Measurements from ENCODE around the gene ASIC4.
A peak's percentile ranks its signal among the peaks of the same experiment; 100 is the strongest.

The ASIC4 gene

DNA sequence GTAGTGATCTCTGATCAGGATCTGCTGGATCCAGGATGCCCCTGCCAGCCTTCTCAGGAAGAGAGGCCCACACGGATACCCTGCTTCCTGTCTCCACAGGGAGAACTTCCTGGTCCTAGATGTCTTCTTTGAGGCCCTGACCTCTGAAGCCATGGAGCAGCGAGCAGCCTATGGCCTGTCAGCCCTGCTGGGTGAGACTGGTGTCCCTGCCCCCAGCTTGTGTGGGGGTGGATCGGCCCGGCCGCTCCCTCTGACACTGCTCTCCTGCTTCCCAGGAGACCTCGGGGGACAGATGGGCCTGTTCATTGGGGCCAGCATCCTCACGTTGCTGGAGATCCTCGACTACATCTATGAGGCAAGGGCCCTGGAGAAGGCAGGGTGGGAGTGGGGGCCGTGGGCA lies 22.7 kb downstream of the ASIC4 start:
- no peak for DNase-seq (ENCODE audit: low read depth)

DNA sequence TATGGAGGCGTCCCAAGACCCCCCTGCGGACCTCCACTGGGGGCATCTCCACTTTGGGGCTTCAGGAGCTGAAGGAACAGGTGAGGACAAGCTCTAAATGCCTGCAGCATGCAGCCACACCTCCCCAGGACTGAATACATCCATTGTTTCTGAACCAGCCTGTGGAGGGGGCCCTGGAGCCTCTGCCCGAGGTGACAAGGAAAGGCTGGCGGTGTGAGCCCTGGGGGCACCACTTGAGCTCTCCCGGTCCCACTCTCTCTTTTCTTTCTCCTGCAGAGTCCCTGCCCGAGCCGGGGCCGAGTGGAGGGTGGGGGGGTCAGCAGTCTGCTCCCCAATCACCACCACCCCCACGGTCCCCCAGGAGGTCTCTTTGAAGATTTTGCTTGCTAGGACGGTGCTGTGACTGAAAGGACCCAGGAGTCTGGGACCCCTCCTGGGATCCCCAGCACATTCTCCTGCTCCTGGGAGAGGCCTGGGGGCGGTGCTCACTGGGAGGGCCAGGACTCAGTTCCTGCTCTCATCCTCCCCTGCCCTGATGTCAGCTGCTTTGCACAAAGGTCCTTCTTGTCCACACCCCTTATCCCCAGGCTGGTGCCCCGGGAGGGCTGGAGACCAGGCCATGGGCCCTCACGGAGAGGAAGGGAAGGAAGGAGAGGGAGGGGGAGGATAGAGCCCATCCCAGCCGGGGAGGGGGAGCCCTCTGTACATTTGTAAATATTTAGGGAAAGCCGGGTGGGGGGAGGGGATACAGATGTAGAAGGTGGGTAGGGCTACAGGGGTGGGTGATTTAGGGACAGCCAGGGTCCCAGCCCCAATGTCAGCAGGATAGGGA lies 23.6 kb downstream of the ASIC4 start:
- no peak for DNase-seq (ENCODE audit: low read depth)

DNA sequence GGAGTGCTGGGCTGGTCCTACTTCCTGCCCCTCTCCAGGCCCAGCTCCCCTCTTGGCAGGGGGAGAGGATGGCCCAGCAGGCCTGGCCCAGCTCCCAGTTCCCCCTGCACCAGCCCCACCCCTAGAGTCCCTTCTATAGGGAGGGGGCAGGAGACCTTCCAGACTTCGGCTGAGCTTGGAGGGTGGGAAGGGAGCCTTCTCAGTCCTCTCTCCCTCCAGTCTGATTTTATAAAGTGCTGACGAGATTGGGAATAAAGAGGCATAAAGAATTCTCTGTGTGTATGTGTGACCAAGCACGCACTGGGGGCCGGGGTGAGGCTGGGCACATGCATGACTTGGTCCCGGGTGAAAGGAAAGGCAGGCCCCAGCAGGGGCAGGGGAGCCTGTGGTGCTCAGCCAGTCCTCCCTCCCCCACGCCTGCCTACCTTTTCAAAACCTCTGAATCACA lies 24.2 kb downstream of the ASIC4 start:
- DNase-seq (ENCODE audit: low read depth) = no peak

DNA sequence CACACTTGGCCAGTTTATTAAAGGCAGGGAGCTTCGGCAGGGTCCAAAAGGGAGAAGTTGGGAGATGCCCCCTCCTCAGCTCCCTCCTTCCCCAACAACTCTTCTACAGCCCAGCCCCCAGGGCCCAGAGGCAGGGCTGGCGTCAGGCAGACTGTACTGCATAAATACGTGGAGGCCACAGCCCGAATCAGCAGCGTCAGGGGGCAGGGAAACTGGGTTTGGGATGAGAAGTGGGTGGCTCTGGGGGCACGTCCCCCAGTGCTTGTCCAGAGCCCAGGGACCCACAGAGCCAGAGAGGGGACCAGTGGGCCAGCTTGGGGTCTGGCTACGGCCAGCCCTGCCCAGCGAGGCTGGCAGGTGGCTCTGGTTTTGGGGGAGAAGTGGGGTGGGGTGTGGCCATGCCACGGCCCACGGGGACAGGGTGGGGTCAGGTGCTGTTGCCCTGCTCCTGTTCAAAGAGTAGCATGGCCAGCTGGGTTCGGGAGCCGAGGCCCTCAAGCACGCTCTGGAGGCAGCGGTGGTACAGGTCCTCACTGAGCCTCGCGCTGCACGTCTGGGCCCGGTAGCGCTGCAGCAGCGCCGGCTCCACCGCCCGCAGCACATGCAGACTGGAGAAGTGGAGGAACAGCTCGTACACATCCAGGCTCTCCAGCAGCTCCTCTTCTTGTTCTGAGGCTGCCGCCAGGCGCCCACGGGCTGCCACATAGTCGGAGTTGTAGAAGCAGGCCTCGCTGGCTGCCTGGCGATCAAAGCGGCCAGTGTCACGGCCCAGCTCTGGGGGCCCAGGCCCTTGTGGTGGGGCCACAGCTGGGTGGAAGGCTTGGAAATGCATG lies 24.9 kb downstream of the ASIC4 start:
- DNase-seq (ENCODE audit: low read depth) = no peak

DNA sequence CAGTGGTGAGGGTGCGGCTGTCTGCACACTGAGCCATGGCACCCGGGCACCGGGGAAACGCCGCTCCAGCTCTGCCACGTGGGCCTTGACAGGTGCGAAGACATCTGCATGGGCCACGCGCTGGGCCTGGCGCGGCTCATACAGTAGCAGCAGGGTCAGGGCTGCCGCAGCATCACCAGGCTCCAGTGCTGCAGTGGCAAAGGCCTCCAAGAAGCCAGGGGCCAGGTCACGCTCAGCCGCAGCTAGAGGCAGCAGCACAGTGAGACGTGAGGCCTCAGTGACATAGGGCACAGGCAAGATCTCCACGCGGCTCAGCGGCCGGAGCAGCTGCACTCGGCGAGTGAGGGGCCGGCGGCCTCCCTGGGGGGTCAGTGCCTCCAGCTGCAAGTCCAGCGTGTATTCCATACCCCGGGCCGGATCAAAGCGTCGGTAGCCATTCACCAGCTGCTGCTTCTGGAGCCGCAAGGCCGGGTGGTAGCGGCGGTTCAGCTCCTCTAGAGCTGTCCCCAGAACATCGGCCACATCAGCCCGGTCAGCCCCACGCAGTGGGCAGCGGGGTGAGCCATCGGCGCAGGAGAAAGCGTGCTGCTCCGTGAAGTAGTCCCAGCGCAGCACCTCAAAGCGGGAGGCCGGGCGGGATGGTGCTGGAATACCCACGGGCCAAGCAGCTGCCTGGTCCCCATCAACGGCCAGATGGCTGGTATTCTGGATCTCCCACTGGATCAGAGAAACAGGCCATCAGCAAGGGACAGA lies 25.8 kb downstream of the ASIC4 start:
- DNase-seq (ENCODE audit: low read depth) = no peak

DNA sequence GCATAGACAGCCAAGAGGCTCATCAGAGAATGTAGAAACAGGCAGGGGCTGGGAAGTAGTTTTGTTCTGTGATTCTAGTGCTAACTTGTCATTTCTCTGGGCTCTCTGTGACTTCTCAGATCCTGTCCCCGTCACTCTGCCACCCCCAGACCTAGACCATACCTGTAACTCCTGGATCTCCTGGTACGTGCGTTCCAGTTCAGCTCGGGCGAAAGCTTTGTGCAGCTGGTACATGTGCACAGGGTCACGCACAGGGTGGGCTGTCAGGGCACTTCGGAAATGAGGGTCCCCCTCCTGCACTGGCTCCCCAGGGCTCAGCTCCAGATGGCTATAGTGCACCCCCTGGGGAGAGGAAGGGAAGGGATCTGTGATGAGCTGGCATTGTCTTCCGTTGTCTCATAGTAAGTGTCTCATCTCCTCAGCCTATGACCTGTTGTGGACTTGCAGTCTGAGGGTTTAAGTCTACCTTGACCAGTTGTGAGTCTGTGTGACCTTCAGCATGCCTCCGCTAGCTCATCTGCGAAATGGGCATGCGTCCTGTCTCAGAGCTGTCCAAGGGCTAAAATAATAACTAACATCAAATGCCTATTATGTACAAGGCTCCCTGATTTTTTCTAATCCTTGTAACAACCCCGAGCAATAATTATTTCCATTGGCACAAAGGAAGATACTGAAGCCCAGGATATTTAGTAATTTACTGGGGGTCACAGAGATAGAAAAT lies 26.7 kb downstream of the ASIC4 start:
- no peak for DNase-seq (ENCODE audit: low read depth)

DNA sequence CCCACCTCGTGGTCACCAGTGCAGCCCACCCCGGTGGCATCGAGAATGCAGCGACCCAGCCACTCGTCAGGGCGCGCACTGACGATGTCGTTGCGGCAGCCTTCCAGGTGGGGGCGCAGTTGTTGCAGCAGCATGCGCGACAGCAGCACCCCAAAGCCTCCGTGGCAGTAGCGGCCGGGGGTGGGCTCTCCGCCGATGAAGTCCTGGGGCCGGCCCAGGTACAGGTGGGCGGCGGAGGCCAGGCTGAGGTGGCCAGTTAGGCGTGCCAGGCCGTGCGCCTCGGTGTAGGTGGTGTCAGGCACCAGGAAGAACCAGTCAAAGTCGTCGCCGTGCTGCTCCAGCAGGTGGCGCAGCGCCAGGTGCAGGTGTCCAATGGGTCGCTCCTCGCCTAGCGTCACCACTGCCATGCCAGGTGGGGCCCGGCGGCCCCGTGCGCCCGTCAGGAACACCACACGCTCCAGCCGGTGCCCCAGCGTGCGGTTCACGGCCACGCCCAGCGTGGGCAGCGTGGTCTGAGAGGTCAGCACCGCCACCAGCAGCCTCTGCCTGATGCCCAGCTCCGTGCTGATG lies 27.4 kb downstream of the ASIC4 start:
- DNase-seq (ENCODE audit: low read depth) = peak; percentile 79

DNA sequence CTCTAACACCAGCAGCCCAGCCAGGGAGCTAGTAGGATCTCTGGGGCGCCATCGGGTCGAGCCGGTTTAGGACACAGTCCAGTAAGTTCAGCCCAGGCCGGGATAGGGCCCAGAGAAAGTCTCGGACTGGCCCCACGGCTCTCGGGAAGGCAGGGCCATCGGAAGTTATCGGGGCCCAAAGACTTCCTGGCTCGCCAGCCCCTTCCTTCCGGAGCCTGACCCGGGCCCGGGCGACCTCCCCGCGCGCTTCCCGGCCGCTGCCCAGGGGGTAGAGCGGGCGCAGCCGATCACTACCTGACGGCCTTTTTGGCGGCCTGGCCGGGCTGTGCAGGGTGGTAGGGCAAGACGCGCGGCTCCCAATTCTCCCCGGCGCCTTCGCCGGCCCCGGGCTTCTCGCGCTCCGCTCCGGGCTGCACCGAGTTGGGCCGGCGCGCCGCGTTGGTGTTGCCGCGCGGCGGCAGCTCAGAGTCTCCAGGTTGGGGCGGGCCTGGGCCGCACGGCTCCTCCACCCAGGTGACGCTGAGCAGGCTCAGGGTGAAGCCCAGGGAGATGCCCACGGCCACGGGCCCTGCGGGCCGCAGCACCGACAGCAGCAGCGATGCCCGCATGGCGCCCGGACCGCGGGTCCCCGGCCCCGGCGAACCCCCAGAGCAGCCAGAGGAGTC lies 28.8 kb downstream of the ASIC4 start:
- DNase-seq (ENCODE audit: low read depth) = no peak

DNA sequence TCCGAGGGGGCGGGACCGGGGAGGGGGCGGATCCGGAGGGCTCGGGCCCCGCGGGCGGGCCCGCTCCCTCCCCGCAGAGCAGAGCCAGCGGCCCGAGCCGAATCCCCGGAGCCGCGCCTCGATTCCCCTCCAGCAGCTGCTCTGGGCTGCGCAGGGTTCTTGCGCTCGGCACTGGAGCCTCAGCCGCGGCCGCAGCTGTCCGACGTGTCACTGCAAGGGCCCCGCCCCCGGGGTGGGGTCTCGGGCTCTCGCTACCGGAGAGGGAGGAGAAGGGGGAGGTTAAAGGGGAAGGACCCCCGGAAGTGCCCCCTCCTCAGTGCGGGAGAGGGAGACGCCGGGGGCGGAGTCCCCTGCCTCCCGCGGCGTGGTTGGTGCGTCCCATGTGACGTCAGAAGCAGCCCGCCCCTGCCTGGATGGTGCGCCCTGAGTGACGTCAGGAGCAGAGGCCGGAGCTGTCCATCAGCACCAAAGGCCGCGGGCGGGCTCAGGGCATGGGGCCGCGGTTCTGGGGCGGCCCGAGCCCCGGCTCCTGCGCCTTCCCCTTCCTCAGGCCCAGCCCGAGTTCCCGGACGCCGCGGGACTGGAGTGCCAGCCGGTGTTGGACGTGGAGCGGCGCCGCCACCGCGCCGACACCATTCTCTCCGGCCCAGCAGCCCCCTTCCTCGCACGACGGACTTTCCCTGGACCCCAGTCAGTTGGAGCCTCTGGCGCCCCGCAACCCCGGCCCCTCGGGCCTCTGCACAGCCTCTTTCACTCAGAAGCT lies 29.5 kb downstream of the ASIC4 start, which contains the start of the genes CHPF and TMEM198:
Gene CHPF, minus strand, starts transcription at position 214 of the 763 bp plus-strand sequence. CDS start 271 bp downstream, outside the sequence.
Gene TMEM198, plus strand, starts transcription at position 433 of the 763 bp plus-strand sequence. CDS start 700 bp downstream, outside the sequence.
- peak; percentile 87 for DNase-seq (ENCODE audit: low read depth)

DNA sequence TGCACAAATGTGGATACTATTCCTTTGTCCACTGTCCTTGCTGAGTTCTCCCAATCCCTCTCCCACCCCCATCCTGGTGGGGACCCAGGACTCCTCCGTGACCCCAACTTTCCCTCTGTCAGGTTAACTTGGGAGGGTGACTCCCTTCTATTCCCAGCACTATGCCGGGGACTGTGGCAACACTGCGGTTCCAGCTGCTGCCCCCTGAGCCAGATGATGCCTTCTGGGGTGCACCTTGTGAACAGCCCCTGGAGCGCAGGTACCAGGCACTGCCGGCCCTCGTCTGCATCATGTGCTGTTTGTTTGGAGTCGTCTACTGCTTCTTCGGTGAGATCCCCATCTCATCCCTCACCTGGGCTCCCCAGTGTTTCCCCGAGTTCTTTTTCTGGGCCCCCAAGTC lies 30.3 kb downstream of the ASIC4 start:
- DNase-seq (ENCODE audit: low read depth) = no peak

DNA sequence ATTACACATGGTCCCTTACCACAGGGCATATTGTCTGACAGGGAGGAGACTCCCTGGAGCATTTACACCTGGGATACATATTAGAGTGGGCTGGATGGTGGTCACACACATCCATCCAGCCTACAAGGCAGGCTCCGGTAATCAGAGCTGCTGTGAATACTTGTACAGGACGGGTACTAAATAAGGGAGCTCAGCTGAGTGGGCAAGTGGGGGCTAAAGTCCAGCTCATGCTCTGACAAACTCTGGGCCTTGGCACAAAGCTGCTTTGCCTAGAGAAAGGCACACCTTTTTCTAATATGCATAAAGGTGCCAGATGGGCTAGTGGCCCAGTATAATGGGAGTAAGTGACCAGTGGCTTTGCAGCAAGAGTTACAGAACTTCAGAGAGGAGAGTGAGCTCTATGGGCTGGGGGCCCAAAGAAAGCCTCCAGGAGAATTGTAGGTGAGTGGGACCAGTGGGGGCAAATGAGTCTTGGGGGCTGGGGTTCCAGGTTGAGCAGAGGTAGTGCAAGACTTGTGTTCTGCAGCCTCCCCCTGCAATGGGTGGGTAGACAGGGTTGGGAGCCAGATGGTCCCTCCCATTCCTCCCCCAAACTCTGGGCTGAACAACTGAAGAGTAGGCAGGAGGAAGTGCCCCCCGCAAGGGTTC lies 31.1 kb downstream of the ASIC4 start:
- no peak for DNase-seq (ENCODE audit: low read depth)

DNA sequence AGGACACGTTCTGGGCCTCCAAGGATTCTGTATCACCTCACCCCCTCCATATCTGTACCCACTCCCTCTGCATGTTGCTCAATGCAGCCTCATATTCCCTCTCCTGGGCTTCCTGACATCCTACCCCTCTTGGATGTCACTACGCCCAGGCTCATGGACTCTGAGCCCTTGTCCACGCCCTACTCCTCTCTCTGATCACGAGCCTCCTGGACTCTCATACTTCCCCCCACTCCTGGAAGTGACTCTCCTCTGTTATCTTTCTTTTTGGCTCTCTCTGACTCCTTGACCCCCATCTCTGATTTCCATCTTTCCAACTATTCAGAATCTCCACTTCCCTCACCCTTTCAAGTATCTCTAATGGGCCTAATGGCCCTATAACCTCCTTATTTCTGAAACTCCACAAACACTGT lies 31.7 kb downstream of the ASIC4 start:
- DNase-seq (ENCODE audit: low read depth) = no peak

DNA sequence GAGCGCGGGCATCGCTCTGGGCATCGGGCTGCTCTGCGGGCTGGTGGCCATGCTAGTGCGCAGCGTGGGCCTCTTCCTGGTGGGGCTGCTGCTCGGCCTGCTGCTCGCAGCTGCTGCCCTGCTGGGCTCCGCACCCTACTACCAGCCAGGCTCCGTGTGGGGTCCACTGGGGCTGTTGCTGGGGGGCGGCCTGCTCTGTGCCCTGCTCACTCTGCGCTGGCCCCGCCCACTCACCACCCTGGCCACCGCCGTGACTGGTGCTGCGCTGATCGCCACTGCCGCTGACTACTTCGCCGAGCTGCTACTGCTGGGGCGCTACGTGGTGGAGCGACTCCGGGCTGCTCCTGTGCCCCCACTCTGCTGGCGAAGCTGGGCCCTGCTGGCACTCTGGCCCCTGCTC lies 33.3 kb downstream of the ASIC4 start:
- DNase-seq (ENCODE audit: low read depth) = no peak

DNA sequence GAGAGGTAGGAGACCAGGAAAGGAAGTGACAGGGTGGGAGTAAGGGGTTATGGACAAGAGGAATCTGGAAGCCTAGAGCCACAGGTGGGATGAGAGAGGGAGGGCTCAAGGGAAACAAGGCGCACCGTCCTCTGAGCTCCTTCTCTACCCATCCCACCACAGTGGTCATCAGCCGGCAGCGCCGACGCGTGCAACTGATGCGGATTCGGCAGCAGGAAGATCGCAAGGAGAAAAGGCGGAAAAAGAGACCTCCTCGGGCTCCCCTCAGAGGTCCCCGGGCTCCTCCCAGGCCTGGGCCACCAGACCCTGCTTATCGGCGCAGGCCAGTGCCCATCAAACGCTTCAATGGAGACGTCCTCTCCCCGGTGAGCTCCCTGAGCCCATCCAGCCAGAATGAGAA lies 34.7 kb downstream of the ASIC4 start:
- DNase-seq (ENCODE audit: low read depth) = no peak

DNA sequence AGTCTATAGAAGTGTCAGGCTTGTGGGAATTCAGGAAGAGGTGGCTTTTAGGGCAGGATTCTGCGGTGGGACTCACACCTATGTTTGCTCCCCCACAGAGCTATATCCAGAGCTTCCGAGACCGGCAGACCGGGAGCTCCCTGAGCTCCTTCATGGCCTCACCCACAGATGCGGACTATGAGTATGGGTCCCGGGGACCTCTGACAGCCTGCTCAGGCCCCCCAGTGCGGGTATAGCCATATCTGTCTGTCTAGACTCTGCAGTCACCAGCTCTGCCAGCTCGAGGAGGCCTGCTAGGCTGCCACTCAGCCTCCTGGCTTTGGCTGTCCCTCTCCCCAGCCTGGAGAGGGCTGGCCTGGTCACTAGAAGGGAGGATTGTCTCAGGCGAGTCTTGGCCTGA lies 35.3 kb downstream of the ASIC4 start:
- no peak for DNase-seq (ENCODE audit: low read depth)

DNA sequence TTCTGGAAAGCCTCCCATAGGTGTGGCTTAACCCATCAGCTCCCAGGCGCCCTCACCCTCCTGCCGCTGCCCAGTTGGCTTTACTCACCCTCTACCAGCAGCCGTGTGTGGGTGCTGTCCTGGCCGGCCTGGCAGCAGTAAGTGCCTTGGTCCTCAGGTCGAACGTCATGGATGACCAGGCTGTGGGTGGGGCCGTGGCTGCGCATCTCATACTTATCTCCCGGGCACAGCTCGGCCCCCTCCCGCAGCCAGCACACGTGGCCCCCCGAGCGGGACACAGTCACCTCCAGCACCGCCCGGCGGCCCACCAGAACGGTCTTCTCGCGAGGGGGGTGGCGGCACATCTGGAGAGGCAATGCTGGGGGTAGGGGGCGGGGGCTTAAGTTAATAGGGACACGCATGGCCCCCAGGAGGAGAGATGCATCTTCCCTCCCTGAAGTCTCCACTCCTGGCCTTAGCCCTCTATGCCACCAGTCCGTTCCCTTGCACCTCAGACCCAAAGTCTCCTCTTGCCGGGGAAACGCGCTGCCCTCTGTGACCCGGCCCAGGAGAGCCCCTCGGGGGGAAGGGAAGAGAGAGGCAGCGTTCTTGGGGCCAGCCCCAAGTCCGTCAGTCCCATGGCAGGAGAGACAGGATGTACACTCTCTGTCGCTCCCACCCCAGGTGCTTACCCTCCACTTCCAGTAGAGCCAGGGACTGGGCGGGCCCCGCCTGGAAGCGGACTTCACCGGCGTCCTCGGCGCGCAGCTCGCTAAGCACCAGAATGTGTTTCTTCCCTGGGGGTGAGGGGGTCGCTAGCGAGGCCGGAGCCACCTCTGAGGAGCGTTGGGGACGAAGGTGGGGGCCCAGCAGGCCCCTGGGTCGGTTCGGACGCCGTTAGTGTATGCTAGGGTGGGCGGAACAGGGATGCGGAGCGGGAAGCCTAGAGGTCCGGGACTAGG lies 37.4 kb downstream of the ASIC4 start:
- DNase-seq (ENCODE audit: low read depth) = no peak

DNA sequence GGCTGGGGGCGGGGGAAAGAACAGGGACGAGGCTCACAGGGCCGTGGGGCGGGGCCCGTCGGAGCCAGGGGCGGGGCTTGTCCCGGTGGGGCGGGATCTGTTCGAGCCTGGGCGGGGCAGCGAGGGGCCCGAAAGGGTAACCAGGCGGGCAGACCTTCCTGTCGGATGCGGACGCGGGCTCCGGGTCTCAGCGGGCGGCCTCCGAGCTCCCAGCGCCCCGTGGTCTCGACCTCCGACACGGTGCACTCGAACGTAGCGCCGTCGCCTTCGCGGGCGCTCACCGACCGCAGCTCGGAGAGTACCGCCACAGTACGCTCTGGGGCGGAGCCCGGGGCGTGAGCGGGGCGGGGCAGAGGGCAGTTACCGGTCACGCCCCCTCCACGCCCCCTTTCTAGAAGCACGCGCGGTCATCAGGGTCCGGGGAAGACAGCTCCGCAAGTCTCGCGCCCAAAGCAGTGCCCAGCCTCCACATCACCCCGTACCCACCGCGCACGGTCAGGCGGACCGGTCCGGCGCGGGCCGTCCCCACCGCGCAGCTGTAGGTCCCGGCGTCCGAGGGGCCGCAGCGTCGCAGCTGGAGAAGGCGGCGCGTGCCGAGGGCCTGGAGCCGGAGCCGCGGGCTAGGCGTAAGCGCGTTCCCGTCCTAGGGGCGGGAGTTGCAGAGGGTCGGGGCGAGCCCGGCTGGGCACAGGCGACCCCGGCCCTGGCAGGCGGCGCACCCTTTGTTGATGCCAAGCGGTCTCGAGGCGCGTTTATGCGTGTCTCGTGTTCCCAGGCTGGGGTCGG lies 38.3 kb downstream of the ASIC4 start:
- peak; percentile 65 for DNase-seq (ENCODE audit: low read depth)

DNA sequence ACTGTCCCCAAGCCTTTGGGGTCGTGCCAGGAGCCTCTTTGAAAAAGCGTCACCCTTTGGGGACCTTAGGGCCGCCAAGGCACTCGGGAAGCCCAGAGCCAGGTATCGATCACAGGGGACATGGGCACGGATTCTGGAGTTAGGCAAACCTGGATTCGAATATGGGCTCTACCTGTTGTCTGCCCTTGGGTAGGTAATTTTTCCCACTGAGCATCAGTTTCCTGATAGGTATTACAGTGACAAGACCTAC lies 38.8 kb downstream of the ASIC4 start:
- no peak for DNase-seq (ENCODE audit: low read depth)

Data from T follicular helper cell (primary cell).